ENCODE results near the gene NEDD4L.

Gene NEDD4L

GRCh38 chr18:58054041-58054781, 10.2 kb downstream of the NEDD4L start:
- no peak for DNase-seq

- DNase-seq, result no peak
Measured at GRCh38 chr18:58055890-58056558, 12.0 kb downstream of the NEDD4L start.

GRCh38 chr18:58056852-58057251, 12.8 kb downstream of the NEDD4L start:
- no peak for DNase-seq

GRCh38 chr18:58057291-58057965, 13.4 kb downstream of the NEDD4L start:
- no peak for DNase-seq

DNA sequence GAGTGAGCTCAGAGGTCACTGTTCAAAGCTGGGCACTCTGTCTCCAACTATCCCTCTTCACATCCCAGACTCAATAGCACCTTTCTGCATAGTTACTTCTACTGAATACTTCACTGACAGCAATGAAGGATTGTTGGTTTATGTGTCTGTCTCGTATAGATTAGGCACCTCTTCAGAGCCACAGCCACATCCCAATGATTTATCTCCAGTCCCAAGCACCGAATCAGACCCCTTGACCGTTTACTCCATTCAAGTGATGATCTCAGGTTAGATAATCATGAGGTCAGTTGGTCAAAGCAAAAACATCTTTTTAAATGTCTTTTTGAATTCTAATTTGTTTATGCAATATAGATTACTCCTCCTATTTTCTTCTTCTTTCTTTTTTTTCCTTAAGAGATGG, 14.7 kb downstream of the NEDD4L start:
- DNase-seq, result no peak

DNA sequence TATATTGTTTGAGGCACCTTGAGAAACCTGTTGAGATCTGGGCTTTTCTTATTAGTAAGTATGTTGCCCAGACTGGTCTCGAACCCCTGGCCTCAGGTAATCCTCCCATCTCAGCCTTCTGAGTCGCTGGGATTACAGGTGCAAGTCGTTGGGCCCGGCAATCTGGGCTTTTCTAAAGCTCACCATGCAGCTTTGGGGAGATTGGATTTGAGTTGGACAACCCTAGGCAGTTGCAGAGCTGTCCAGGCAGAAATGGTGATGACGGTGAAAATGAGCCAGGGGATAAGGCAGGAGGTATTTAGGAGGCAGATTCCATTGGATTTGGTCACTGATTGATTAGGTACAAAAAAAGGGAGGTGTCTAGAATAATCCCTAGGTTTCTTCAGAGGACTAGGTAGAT, 16.2 kb downstream of the NEDD4L start:
- no peak for DNase-seq

GRCh38 chr18:58061349-58061748, 17.3 kb downstream of the NEDD4L start:
- DNase-seq, result no peak

GRCh38 chr18:58064406-58064998, 20.5 kb downstream of the NEDD4L start:
- DNase-seq, result no peak

DNA sequence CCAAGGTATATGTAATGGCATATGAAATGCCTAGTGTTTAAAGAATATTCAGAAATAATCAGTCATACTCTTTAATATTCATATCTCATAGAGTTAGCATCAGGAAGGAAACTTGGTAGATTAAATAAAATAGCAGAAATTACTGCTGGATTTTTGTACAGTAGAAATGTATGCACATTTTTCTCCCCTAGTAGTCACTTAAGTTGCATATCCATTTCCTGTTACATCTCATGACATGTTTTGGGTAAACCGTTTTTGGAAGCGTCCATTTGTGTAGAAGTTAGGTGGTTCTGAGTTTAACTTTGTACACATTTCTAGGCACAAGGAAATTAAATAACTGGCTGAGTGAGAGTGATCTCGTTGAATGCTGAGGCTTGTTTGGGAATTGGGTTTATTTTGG, 21.9 kb downstream of the NEDD4L start:
- no peak for DNase-seq

- no peak for DNase-seq
Measured at GRCh38 chr18:58067601-58068000, 23.6 kb downstream of the NEDD4L start.

DNA sequence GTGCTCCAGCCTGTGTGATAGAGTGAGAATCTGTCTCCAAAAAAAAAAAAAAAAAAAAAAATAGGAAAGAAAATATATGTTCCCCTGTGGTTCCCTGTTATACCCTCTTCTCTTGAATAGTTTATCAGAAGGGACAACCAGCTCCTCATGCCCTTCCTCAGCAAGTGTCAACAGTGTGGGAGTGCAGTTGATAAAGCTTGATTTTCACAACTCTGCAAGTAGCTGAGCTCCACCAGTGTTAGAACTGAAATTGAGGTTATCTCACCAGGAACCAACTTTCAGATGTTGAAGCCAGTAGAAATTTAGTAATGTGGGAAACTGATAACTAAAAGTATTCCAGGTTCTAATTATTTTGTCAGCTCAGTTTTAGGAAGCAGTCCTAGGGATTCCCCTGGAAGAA, 25.1 kb downstream of the NEDD4L start:
- no peak for DNase-seq

- no peak for DNase-seq
Measured at GRCh38 chr18:58069721-58070292, 25.8 kb downstream of the NEDD4L start.

- no peak for DNase-seq
Measured at GRCh38 chr18:58076052-58076451, 32.0 kb downstream of the NEDD4L start.

GRCh38 chr18:58077329-58077728, 33.3 kb downstream of the NEDD4L start:
- no peak for DNase-seq

- no peak for DNase-seq
Measured at GRCh38 chr18:58078889-58079573, 35.0 kb downstream of the NEDD4L start.

DNA sequence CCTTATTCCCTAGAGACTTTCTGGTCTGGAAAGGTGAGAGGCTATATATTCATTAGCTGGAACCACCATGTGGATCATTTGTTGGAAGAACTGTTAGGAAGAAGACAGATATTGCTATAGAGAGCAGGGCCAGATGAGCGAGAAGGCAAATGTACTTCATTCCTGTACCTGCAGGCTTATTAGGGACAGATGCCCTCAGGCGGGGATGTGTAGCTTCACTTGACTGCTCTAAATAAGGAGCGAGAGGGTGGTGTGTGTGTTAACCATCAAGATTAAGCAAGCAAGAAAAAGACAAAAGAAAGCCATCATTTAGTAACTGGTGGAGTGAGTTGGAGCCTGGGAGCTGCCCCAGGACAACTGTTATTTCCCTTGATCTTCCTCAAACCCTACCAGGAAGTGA, 36.4 kb downstream of the NEDD4L start:
- DNase-seq, result no peak

DNA sequence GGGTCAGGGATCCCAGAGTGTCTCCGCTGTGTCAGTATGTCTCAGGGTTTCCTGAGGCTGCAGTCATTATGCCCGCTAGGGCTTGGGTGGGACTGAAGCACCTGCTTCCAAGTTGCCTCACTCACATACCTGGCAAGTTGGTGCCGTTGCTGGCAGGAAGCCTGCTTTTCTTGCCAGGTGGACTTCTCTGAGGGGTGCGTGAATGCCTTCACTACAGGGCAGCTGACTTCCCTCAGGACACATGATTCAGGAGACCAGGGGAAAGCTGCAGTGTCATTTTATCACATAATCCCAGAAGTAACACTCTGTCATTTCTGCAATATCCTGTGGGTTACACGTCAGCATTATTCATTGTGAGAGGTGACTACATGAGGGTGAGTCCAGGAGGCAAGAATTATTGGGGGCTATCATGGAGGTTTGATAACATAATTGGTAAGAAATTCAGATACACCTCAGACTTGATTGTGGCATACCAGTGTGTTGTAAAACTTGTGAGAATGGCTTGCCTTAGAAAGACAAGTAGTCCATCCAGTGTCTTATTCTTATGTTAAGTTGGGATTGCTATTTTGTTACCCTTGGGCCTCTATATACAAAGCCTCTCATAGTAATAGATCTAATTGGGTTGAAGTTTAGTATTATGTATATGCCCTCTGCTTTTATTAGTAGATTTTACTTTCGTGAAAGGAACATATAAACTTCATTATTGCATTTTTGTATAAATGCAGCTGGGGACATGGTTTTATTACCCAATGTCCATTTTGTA, 44.1 kb downstream of the NEDD4L start:
- DNase-seq, result peak; percentile 56

DNA sequence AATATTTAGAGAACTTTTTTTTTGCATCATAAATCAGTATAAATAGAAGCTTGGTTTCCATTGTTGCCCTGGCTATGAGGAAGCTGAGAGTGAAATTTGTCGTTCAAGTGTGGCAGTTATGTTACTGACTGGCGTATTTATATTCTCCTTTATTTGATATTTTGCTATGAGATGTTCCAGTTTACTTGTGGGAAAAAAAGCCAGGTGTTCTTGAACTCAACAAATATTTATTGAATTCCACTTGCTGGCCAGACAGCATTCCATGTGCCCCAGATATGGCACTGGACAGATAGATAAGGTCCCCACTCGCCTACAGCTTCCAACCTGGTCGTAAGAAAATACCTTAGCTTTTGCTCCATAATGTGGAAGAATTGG, 44.7 kb downstream of the NEDD4L start:
- DNase-seq, result no peak

DNA sequence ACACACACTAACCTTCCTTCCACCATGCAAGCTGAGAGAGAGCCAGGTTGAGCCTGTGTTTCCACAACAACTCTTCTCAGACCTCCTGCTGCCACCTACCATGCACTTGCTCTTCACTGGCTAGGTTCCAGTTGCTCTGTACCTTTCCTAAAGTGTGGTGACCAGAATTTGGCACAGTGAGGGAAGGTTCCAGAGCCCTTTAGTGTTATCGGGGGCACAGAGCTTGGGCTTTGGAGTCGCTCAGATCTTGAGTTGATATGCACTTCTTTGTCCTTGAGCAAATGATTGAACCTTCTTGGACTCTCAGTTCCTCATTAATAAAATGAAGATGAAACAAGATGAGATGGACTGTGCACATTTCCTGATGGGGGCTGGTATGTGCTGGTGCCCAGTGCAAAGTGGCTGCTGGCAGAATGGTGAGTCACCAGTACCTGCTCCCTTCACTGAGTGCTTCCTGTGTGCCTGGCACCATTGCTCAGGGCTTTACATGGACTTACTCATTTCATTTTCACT, 47.1 kb downstream of the NEDD4L start:
- DNase-seq, result no peak

- no peak for DNase-seq
Measured at GRCh38 chr18:58093311-58093803, 49.3 kb downstream of the NEDD4L start.

- no peak for DNase-seq
Measured at GRCh38 chr18:58095222-58095621, 51.2 kb downstream of the NEDD4L start.

DNA sequence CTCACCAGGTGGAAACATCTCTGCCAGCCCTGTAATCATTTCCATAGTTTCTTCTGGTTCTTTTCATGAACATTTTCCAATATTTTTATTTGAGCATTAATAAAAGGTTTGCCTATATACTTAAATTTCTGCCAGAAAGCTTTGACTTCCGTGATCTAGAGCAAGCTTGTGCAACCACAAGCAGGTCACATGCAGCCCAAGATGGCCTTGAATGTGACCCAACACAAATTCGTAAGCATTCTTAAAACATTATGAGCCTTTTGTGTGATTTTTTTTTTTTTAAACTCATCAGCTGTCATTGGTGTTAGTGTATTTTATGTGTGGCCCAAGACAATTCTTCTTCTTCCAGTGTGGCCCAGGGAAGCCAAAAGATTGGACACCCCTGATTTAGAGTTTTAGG, 51.6 kb downstream of the NEDD4L start:
- no peak for DNase-seq

Measured in GF-D8 (cell line).